ENCODE data around the gene MED25. TPM values are rescaled to one million over a fixed set of nuclear protein-coding genes. Genes with fewer than 3 reads are reported as not detected.

MED25 gene
- total and polyA plus RNA-seq, 5 donors = 37.8 to 50.4 (median 41.5) TPM

GRCh38 chr19:49866933-49867782 lies 49.1 kb downstream of the MED25 start, which contains the start of gene PNKP:
Gene PNKP, minus strand, starts transcription at chr19:49867576. Its CDS starts 372 bp downstream, at chr19:49867204.
- Histone ChIP-seq H3K27me3 (ENCODE audit: control insufficient read depth, insufficient read depth) (no peaks in the 10 kb centered on the region), H3K27ac (ENCODE audit: low read length) (peak within 1 kb of the TSS; percentile 48), H3K4me3 (ENCODE audit: low read length) (peak within 1 kb of the TSS; percentile 70), H3K9me3 (ENCODE audit: control insufficient read depth, low read length) (no peaks in the 10 kb centered on the region), H3K4me1 (ENCODE audit: control insufficient read depth, insufficient read depth, low read length) (peaks cover 4% of the 10 kb centered on the region)
- under 1% methylated on average over 65 of the region's 65 CpGs for WGBS
- ATAC-seq (peak; percentile 64 to 69), DNase-seq (peak; percentile 95 to 97 (median 96))
- intact Hi-C loops (cut with DNase I) = loop anchor here in 3 of 4 donors (5.0 to 10.0 kb wide), 2 partner anchors 50 to 52 kb away; partner anchors contain the start of genes MED25 (in 3 of the 3) and FUZ (in 2 of the 3)

- peak; percentile 4 to 8 for ATAC-seq
- Histone ChIP-seq H3K4me3 (ENCODE audit: low read length) (peak overlapping the region; percentile 15), H3K4me1 (ENCODE audit: control insufficient read depth, insufficient read depth, low read length) (peaks cover 4% of the 10 kb centered on the region), H3K9me3 (ENCODE audit: control insufficient read depth, low read length) (no peaks in the 10 kb centered on the region), H3K27ac (ENCODE audit: low read length) (peak overlapping the region; percentile 69), H3K27me3 (ENCODE audit: control insufficient read depth, insufficient read depth) (no peaks in the 10 kb centered on the region)
- DNase-seq = no peak
- intact Hi-C loops (cut with DNase I) = loop anchor here in 3 of 4 donors (5.0 to 10.0 kb wide), 2 partner anchors 52 to 54 kb away; partner anchors contain the start of genes MED25 (in 3 of the 3) and FUZ (in 2 of the 3)
- under 1% methylated on average over 15 of the region's 15 CpGs for WGBS
These were observed 51.0 kb downstream of the MED25 start for GRCh38 chr19:49869009-49869483.

- ATAC-seq (peak; percentile 84 to 86), DNase-seq (peak; percentile 94 to 98 (median 98))
- peaks cover 4% of the 10 kb centered on the region for H3K4me1 ChIP-seq (ENCODE audit: control insufficient read depth, insufficient read depth, low read length)
- H3K9me3 ChIP-seq (ENCODE audit: control insufficient read depth, low read length) = no peaks in the 10 kb centered on the region
- no peaks in the 10 kb centered on the region for H3K27me3 ChIP-seq (ENCODE audit: control insufficient read depth, insufficient read depth)
- under 1% methylated on average over 67 of the region's 67 CpGs for WGBS
- intact Hi-C loops (cut with DNase I) = loop anchor here in 3 of 4 donors (5.0 to 10.0 kb wide), 2 partner anchors 52 to 55 kb away; partner anchors contain the start of genes MED25 (in 3 of the 3) and FUZ (in 2 of the 3)
- H3K27ac ChIP-seq (ENCODE audit: low read length) = peak overlapping the region; percentile 86
- peak overlapping the region; percentile 32 for H3K4me3 ChIP-seq (ENCODE audit: low read length)
These were observed 51.6 kb downstream of the MED25 start for GRCh38 chr19:49869484-49870308.

- DNase-seq (peak; percentile 35 to 76 (median 66)), ATAC-seq (no peak)
- WGBS = 62% methylated on average over 15 of the region's 15 CpGs
- no peaks in the 10 kb centered on the region for H3K9me3 ChIP-seq (ENCODE audit: control insufficient read depth, low read length)
- intact Hi-C loops (cut with DNase I) = no loop called here
- peaks cover 3% of the 10 kb centered on the region for H3K4me1 ChIP-seq (ENCODE audit: control insufficient read depth, insufficient read depth, low read length)
- no peaks in the 10 kb centered on the region for H3K27me3 ChIP-seq (ENCODE audit: control insufficient read depth, insufficient read depth)
- no peak overlapping the region for H3K4me3 ChIP-seq (ENCODE audit: low read length)
- peak overlapping the region; percentile 86 for H3K27ac ChIP-seq (ENCODE audit: low read length)
These were observed 52.3 kb downstream of the MED25 start for GRCh38 chr19:49870309-49870901.

- Histone ChIP-seq H3K9me3 (ENCODE audit: control insufficient read depth, low read length) (no peaks in the 10 kb centered on the region), H3K27ac (ENCODE audit: low read length) (no peak overlapping the region), H3K4me3 (ENCODE audit: low read length) (no peak overlapping the region), H3K4me1 (ENCODE audit: control insufficient read depth, insufficient read depth, low read length) (peaks cover 7% of the 10 kb centered on the region), H3K27me3 (ENCODE audit: control insufficient read depth, insufficient read depth) (no peaks in the 10 kb centered on the region)
- intact Hi-C loops (cut with DNase I) = no loop called here
- DNase-seq (peak in 2 of 3 donors; percentile 55 to 56), ATAC-seq (no peak)
- 90% methylated on average over 17 of the region's 17 CpGs for WGBS
These were observed 53.4 kb downstream of the MED25 start for GRCh38 chr19:49871349-49871985.

- ATAC-seq = no peak
- Histone ChIP-seq H3K4me1 (ENCODE audit: control insufficient read depth, insufficient read depth, low read length) (peaks cover 7% of the 10 kb centered on the region), H3K27me3 (ENCODE audit: control insufficient read depth, insufficient read depth) (no peaks in the 10 kb centered on the region), H3K27ac (ENCODE audit: low read length) (no peak overlapping the region), H3K4me3 (ENCODE audit: low read length) (no peak overlapping the region), H3K9me3 (ENCODE audit: control insufficient read depth, low read length) (no peaks in the 10 kb centered on the region)
- intact Hi-C loops (cut with DNase I) = no loop called here
- DNase-seq = peak in 2 of 3 donors; percentile 54 to 57
- 83% methylated on average over 27 of the region's 27 CpGs for WGBS
These were observed 54.4 kb downstream of the MED25 start for GRCh38 chr19:49872245-49873128.

GRCh38 chr19:49873129-49873521 lies 55.0 kb downstream of the MED25 start:
- 92% methylated on average over 29 of the region's 29 CpGs for WGBS
- ATAC-seq = no peak
- DNase-seq = peak in 2 of 3 donors; percentile 52 to 70
- H3K27ac ChIP-seq (ENCODE audit: low read length) = no peak overlapping the region
- intact Hi-C loops (cut with DNase I) = no loop called here
- no peaks in the 10 kb centered on the region for H3K27me3 ChIP-seq (ENCODE audit: control insufficient read depth, insufficient read depth)
- no peaks in the 10 kb centered on the region for H3K9me3 ChIP-seq (ENCODE audit: control insufficient read depth, low read length)
- H3K4me3 ChIP-seq (ENCODE audit: low read length) = no peak overlapping the region
- H3K4me1 ChIP-seq (ENCODE audit: control insufficient read depth, insufficient read depth, low read length) = peaks cover 7% of the 10 kb centered on the region

GRCh38 chr19:49873834-49874233 lies 55.7 kb downstream of the MED25 start:
- DNase-seq = peak in 2 of 3 donors; percentile 29 to 44
- intact Hi-C loops (cut with DNase I) = no loop called here
- peaks cover 7% of the 10 kb centered on the region for H3K4me1 ChIP-seq (ENCODE audit: control insufficient read depth, insufficient read depth, low read length)

GRCh38 chr19:49874503-49875157 lies 56.5 kb downstream of the MED25 start:
- DNase-seq = peak in 1 of 3 donors; percentile 30
- 93% methylated on average over 11 of the region's 11 CpGs for WGBS
- no peak for ATAC-seq
- no peak overlapping the region for H3K4me3 ChIP-seq (ENCODE audit: low read length)
- no peak overlapping the region for H3K27ac ChIP-seq (ENCODE audit: low read length)
- H3K4me1 ChIP-seq (ENCODE audit: control insufficient read depth, insufficient read depth, low read length) = peaks cover 7% of the 10 kb centered on the region
- intact Hi-C loops (cut with DNase I) = no loop called here
- no peaks in the 10 kb centered on the region for H3K27me3 ChIP-seq (ENCODE audit: control insufficient read depth, insufficient read depth)
- H3K9me3 ChIP-seq (ENCODE audit: control insufficient read depth, low read length) = no peaks in the 10 kb centered on the region

More at GRCh38 chr19:49873834-49874233, 55.7 kb downstream of the MED25 start:
- no peak overlapping the region for H3K4me3 ChIP-seq (ENCODE audit: low read length)
- H3K27ac ChIP-seq (ENCODE audit: low read length) = no peak overlapping the region
- no peaks in the 10 kb centered on the region for H3K27me3 ChIP-seq (ENCODE audit: control insufficient read depth, insufficient read depth)
- no peak for ATAC-seq
- WGBS = 88% methylated on average over 10 of the region's 10 CpGs
- H3K9me3 ChIP-seq (ENCODE audit: control insufficient read depth, low read length) = no peaks in the 10 kb centered on the region

Measured in right cardiac atrium (tissue), 5 donors.